IMR-90 (cell line): ENCODE measurements around the gene CLEC3B.

Experiments
- CEBPB ChIP-seq: IDR thresholded peaks from 2 replicates; pipeline ENCODE4 v1.6.1; 2012; ENCODE audit warnings: low read depth, low read length, improper control_type of control experiment
- CTCF ChIP-seq: conservative IDR thresholded peaks from 2 replicates; pipeline ENCODE4 v1.5.1; 2012; ENCODE audit warnings: mild to moderate bottlenecking, low read depth, low read length, improper control_type of control experiment
- FOS ChIP-seq: fragments of 150-350 bp; IDR thresholded peaks from 2 replicates; pipeline ENCODE4 v1.6.1; 2016; ENCODE audit warnings: low read depth, low read length
- MAFK ChIP-seq: IDR thresholded peaks from 2 replicates; pipeline ENCODE4 v1.6.1; 2012; ENCODE audit warnings: low read depth, low read length, improper control_type of control experiment
- POLR2A ChIP-seq: IDR thresholded peaks from 2 replicates; pipeline ENCODE4 v1.6.1; 2012; ENCODE audit warnings: mild to moderate bottlenecking, low read depth, low read length
- RFX5 ChIP-seq: IDR thresholded peaks from 2 replicates; pipeline ENCODE4 v1.8.0; 2012; ENCODE audit warnings: low read depth, mild to moderate bottlenecking, low read length, moderate library complexity
- SMC3 ChIP-seq: fragments of 150-350 bp; IDR thresholded peaks from 2 replicates; pipeline ENCODE4 v1.6.1; 2016; ENCODE audit warnings: low read depth, mild to moderate bottlenecking, antibody characterized with exemption, low read length, moderate library complexity
- USF2 ChIP-seq: fragments of 150-350 bp; IDR thresholded peaks from 2 replicates; pipeline ENCODE4 v1.6.1; 2017; ENCODE audit warnings: mild to moderate bottlenecking, antibody characterized with exemption, low read length, low read depth

DNA sequence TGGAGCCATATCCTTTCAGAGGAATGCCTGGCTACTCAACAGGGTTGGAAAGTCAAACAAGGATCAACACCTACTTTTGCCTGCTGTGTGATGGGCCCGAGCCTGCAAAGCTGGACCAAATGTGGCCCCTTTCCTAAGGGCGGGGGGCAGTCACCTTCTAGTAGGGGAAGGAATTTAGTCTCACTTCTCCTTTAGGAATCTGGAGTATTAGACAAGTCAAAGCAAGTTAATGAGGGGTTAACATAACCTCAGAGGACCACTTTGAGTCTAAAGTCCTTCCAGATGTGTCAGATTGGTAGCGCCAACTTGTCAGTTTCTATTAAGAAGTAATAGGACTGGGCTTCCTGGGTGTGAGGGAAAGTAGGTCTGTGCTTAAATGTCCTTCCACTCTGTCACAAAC, 43.3 kb upstream of the CLEC3B start:
- TF ChIP-seq RFX5 (no peak), CEBPB (no peak), CTCF (no peak), POLR2A (no peak), MAFK (no peak), USF2 (no peak), SMC3 (no peak), FOS (no peak)
